GM18858 (cell line): ENCODE measurements around the gene RAD51B.

Source experiments
- ATAC-seq: cut with Tn5 transposase; IDR thresholded peaks from one replicate; pipeline ENCODE4 v1.9.1; 2021; ENCODE audit not compliant: unreplicated experiment

The RAD51B gene

GRCh38 chr14:68718023-68718990 is 898.7 kb downstream of the RAD51B start:
- ATAC-seq, result no peak

- no peak for ATAC-seq
Measured at GRCh38 chr14:68719634-68720384, 900.2 kb downstream of the RAD51B start.

GRCh38 chr14:68722186-68722585 is 902.6 kb downstream of the RAD51B start:
- ATAC-seq, result no peak

DNA sequence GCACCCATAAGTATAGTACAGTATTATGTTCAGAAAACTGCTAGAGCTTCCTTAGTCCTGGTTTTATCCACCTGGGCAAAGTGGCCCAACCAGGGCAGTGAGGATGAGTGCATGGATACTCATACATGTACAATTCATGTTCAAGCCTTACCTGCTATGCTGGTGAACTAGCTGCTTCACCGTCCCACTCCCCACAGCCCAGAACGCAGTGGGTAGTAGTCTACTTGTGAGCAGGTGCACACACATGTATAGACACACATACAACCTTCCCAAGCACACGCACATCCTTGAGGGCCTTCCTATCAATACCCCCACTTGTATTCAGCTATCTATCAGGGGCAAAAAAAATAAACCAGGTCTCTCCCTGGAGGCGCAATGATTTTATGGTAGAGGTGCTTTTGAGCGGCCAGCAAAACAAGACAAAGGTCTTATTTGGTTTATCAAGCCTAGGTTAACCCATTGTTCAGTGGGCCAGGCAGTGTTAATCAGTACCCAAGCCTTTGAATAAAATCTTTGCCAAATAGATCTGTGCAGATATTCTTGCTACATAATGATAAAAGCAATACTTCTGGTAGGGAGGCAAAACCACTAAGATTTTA is 903.5 kb downstream of the RAD51B start:
- ATAC-seq, result no peak

DNA sequence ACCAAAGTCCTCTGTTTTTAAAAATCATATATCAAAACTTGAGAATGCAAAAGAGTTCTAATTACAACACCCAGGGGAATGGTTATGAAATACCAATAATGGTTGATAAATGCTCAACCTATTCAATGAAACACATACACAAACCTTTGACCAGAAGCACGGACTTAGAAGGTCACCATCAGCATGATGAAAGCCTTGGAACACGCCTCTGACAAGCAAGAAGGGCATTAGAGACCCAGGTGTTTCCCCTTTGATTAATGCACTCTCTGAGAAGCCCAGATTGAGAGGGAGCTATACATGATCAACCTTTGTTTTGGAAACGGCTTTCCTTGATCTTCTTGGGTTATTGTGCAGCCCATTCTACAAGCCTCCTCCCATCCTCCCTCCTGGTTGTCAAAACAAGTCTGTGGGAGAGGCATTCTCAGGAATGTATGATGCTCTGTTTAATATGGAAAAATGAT is 904.3 kb downstream of the RAD51B start:
- no peak for ATAC-seq

GRCh38 chr14:68724914-68725313 is 905.3 kb downstream of the RAD51B start:
- ATAC-seq, result no peak

- ATAC-seq, result no peak
Measured at GRCh38 chr14:68726093-68726695, 906.6 kb downstream of the RAD51B start.

DNA sequence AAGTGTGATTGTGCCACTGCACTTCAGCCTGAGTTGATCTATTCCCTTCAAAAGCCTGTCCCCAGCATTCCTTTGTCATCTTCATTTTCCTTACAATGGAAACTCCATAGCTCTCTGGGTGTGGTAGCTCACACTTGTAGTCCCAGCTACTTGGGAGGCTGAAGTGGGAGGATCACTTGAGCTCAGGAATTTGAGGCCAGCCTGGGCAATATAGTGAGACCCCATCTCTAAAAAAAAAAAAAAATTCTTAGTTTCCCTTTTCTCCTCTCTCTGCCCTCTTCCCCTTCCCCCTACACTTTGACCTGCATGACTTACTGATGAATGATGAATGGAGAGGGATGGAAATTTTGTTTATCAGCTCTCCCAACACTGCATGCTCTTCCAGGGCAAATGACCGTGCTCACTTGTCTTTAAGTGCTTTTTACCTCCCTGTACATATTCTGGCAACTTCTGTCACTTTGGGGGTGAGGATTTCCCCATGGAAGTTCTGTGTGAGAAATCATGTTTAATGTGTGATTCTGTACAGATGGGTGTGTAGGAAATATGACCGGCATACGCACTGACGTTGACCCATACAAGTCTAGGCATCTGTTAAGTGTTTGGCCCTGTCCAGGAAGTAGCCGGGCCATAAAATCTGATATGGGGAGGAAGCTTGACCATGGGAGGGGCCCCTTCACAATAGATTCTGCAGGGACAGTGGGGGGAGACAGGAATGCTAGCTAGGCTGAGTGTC is 907.9 kb downstream of the RAD51B start:
- ATAC-seq, result no peak

- no peak for ATAC-seq
Measured at GRCh38 chr14:68728342-68729106, 908.9 kb downstream of the RAD51B start.

- no peak for ATAC-seq
Measured at GRCh38 chr14:68729556-68729955, 910.0 kb downstream of the RAD51B start.

- no peak for ATAC-seq
Measured at GRCh38 chr14:68730348-68730747, 910.8 kb downstream of the RAD51B start.

- ATAC-seq, result no peak
Measured at GRCh38 chr14:68730811-68731425, 911.3 kb downstream of the RAD51B start.

GRCh38 chr14:68733086-68733914 is 913.7 kb downstream of the RAD51B start:
- ATAC-seq, result peak; percentile 42

- ATAC-seq, result no peak
Measured at GRCh38 chr14:68734231-68734732, 914.7 kb downstream of the RAD51B start.

DNA sequence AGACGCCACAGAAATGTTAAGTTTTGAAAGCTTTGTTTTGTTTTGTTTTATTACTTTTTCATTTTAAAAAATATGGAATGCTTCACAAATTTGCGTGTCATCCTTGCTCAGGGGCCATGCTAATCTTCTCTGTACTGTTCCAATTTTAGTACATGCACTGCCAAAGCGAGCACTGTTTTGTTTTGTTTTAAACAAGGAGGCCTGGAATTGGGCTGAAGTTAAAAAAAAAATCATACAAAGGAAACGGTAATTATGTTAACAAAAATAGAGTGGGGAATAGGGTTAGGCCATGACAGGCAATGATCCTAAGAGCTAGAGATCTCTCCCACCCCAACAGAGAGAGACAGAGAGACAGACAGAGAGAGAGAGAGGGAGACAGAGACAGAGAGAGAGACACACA is 916.3 kb downstream of the RAD51B start:
- no peak for ATAC-seq

DNA sequence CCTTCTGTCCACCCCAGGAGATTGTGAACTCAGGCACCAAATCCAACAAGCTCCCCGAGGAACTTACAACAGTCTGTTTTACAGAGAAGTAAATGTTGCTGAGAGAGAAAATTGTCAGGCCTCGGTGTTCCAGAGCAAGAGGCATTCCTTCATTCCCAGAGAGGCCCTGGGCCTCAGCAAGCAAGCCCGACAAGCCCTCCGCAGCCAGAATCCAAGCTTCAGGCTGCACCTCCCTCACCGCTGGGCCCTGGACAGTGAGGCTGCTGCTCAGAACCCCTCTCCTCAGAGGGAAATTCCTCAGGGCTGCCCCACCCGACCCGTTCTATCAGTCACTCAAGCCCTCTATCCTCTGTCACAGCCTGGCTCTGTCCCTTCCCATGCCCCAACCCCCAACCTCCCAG is 916.9 kb downstream of the RAD51B start:
- no peak for ATAC-seq

DNA sequence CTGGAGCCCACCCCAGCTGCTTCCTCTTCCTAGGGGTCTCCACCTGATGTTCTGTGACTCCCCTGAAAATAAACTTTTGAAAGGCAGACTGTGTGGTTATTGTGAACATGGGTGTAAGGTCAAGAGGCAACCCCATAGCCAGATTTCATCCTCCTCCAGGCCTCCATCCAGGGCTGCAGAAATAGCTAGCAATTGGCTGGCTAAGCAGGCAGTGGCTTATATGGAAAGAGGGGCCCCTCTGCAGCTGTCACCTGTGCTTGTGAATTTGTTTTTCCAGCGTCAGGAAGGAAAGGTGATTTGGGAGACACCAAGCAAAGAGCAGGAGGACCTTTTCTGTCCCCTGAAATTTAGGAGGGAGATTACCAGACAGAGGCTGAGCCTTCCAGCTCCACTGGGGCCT is 917.5 kb downstream of the RAD51B start:
- ATAC-seq, result no peak

DNA sequence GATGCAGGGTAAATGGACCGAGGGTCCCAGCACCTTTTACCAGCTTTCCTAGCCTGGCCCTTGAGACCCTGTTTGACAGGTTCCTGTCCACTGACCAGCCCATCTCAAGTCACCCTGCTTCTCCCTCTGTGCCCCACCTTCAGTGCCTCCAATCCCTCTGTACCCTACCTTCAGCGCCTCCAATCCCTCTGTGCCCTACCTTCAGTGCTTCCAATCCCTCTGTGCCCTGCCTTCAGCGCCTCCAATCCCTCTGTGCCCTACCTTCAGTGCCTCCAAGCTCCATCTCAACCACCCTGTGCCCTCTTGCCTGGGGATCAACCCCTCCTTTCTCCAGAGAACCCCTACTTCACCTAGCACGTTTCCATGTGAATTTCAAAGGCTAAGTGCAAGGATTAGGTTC is 919.0 kb downstream of the RAD51B start:
- no peak for ATAC-seq
